Testis (tissue), 2 donors: ENCODE data around the gene ZSCAN2.
"Not testable (repeated sequence)": the region's sequence is repeated elsewhere in the genome, so short reads cannot be mapped to it uniquely, and the experiment has no call there.

ENCODE experiments used
- CTCF ChIP-seq, 3 experiments: fragments of 450-650 bp in 2 of 3; fragments of 200-600 bp in 1 of 3; sonication (generic) in 1 of 3; IDR thresholded peaks; one replicate each; pipeline ENCODE4 v1.5.1; 2016 to 2019; ENCODE audit warnings: antibody characterized with exemption in 3 of 3, mild to moderate bottlenecking in 2 of 3, moderate library complexity in 1 of 3
- POLR2A ChIP-seq: fragments of 450-650 bp; IDR thresholded peaks from one replicate; pipeline ENCODE4 v1.6.1; 2017; ENCODE audit warnings: antibody characterized with exemption, mild to moderate bottlenecking, moderate library complexity

- not testable (repeated sequence) for TF ChIP-seq POLR2A; CTCF (IDR thresholded peaks at IDR 0.05)
Measured at GRCh38 chr15:84551624-84552023, 49.2 kb upstream of the ZSCAN2 start.
